ENCODE measurements around the gene TBC1D8. TPM values are rescaled to one million over a fixed set of nuclear protein-coding genes. Genes with fewer than 3 reads are reported as not detected.
A peak's percentile ranks its signal among the peaks of the same experiment; 100 is the strongest.

TBC1D8 gene
- total RNA-seq, 1 experiment from 2014 or later, result 5.1 TPM

DNA sequence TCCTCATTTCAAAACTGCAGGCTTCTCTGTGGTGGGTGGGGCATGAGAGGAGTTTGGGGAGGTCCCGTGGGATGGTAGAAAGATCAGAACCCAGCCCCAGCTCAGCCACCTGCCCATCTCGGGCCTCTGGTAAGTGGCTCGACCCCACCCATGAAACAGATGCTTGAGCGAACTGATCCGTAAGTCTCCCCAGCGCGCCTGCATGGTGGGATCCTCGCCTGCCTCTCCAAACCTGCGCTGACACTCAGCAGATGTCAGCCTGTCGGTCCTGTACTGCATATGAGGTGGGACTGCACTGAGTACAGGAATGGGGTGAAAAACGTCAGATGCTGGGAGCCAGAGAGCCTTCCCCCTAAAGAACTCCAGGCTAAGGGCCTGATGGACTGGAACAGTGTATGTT lies 165.0 kb downstream of the TBC1D8 start:
- Histone ChIP-seq H3K9me3 (ENCODE audit: low read depth, low read length, poor library complexity, severe bottlenecking) (no peaks in the 10 kb centered on the region), H3K4me1 (ENCODE audit: insufficient read depth, low read length, poor library complexity, severe bottlenecking) (no peaks in the 10 kb centered on the region), H3K27me3 (replicated peaks; ENCODE audit: insufficient read depth, low read depth, low read length, poor library complexity) (no peaks in the 10 kb centered on the region), H3K4me3 (ENCODE audit: low read depth, low read length, poor library complexity, severe bottlenecking) (no peak overlapping the region), H3K36me3 (ENCODE audit: insufficient read depth, low read length, poor library complexity, severe bottlenecking) (no peaks in the 10 kb centered on the region), H3K27ac (ENCODE audit: low read depth, low read length, poor library complexity, severe bottlenecking) (no peak overlapping the region)
- TF ChIP-seq, protein P1, sequence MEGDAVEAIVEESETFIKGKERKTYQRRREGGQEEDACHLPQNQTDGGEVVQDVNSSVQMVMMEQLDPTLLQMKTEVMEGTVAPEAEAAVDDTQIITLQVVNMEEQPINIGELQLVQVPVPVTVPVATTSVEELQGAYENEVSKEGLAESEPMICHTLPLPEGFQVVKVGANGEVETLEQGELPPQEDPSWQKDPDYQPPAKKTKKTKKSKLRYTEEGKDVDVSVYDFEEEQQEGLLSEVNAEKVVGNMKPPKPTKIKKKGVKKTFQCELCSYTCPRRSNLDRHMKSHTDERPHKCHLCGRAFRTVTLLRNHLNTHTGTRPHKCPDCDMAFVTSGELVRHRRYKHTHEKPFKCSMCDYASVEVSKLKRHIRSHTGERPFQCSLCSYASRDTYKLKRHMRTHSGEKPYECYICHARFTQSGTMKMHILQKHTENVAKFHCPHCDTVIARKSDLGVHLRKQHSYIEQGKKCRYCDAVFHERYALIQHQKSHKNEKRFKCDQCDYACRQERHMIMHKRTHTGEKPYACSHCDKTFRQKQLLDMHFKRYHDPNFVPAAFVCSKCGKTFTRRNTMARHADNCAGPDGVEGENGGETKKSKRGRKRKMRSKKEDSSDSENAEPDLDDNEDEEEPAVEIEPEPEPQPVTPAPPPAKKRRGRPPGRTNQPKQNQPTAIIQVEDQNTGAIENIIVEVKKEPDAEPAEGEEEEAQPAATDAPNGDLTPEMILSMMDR (conservative IDR thresholded peaks at IDR 0.05; ENCODE audit: low read depth, low read length), result no peak
- TF ChIP-seq EZH2 (IDR thresholded peaks at IDR 0.05; ENCODE audit: borderline replicate concordance, low read depth, low read length, poor library complexity, severe bottlenecking), result no peak
- BruUV-seq (replicated peaks), result no TSS peak
- ChIA-PET POLR2A (ENCODE audit: low non-redundant PET) (no interaction called here), CTCF (interaction anchor here (1.2 kb wide), 1 partner anchor 380 kb away, joined by 3 read pairs; no protein-coding TSS in a partner anchor)
- no peak for DNase-seq (ENCODE audit: low spot score)
- intact Hi-C loops (cut with micrococcal nuclease; ENCODE audit: unreplicated experiment), result no loop called here

DNA sequence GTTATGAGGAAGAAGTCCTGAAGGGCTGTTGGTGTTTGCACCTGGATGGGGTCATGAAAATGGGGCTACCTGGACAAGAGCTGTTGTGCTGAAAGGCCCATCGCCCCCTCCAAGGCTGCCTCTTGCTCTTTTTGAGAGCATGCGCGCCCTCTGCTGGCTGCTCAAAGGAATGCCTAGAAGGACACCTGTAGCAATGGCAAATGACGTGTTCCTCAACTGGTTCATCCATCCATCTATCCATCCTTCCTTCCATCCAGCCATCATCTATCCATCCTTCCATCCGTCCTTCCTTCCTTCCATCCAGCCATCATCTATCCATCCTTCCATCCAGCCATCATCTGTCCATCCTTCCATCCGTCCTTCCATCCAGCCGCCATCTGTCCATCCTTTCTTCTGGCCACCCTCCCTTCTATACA lies 166.3 kb downstream of the TBC1D8 start:
- no peaks in the 10 kb centered on the region for H3K4me1 ChIP-seq (ENCODE audit: insufficient read depth, low read length, poor library complexity, severe bottlenecking)
- DNase-seq (ENCODE audit: low spot score), result peak; percentile 79
- ChIA-PET POLR2A (ENCODE audit: low non-redundant PET) (no interaction called here), CTCF (interaction anchor here (1.0 to 1.7 kb wide), 3 partner anchors 255 to 379 kb away, joined by 3 to 8 read pairs (median 7); no protein-coding TSS in a partner anchor)
- intact Hi-C loops (cut with micrococcal nuclease; ENCODE audit: unreplicated experiment), result loop anchor here (1.0 to 5.0 kb wide), 3 partner anchors 255 to 723 kb away; no protein-coding TSS in a partner anchor
- no peak for TF ChIP-seq EZH2 (IDR thresholded peaks at IDR 0.05; ENCODE audit: borderline replicate concordance, low read depth, low read length, poor library complexity, severe bottlenecking)
- TF ChIP-seq, protein P1 (conservative IDR thresholded peaks at IDR 0.05; ENCODE audit: low read depth, low read length), result peak; percentile 88
- no peak overlapping the region for H3K27ac ChIP-seq (ENCODE audit: low read depth, low read length, poor library complexity, severe bottlenecking)
- no peak overlapping the region for H3K4me3 ChIP-seq (ENCODE audit: low read depth, low read length, poor library complexity, severe bottlenecking)
- no TSS peak for BruUV-seq (replicated peaks)
- no peaks in the 10 kb centered on the region for H3K27me3 ChIP-seq (replicated peaks; ENCODE audit: insufficient read depth, low read depth, low read length, poor library complexity)
- H3K9me3 ChIP-seq (ENCODE audit: low read depth, low read length, poor library complexity, severe bottlenecking), result no peaks in the 10 kb centered on the region
- no peaks in the 10 kb centered on the region for H3K36me3 ChIP-seq (ENCODE audit: insufficient read depth, low read length, poor library complexity, severe bottlenecking)

DNA sequence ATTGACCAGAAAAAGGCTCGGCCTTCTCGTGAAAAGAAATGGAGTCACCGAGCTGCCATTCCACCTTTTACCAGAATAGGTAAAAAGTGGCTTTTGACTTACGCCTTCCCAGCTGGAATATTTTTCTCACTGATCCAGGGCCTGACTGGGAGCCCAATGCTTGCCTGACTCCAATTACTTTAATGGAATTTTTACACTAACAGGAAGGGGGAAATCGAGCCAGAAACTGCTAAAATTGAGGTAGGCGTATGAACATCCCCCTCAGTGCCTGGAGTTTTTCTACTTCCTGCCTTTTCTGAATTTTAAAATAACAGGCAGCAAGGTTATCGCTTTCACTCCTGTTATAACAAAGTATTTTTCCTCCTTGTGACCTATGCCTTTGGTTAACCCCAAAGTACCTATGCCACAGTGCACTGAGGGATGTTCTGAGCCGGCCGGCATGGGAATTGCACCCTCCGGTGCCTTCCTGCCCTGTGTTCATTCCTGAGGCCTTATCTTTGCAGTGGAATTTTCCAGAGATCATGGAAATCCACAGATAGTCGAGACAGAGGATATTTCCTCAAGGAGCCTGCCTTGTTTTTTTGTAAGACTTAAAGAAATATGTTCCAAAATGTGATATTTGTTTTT lies 167.4 kb downstream of the TBC1D8 start:
- intact Hi-C loops (cut with micrococcal nuclease; ENCODE audit: unreplicated experiment), result loop anchor here (5.0 kb wide), 1 partner anchor 721 kb away; no protein-coding TSS in a partner anchor

More for the DNA sequence above, 167.4 kb downstream of the TBC1D8 start:
- ChIA-PET CTCF (interaction anchor here (0.6 kb wide), 1 partner anchor 366 kb away, joined by 7 read pairs; no protein-coding TSS in a partner anchor), POLR2A (ENCODE audit: low non-redundant PET) (no interaction called here)
- no peak for DNase-seq (ENCODE audit: low spot score)
- TF ChIP-seq, protein P1 (conservative IDR thresholded peaks at IDR 0.05; ENCODE audit: low read depth, low read length), result no peak
- no peak for TF ChIP-seq EZH2 (IDR thresholded peaks at IDR 0.05; ENCODE audit: borderline replicate concordance, low read depth, low read length, poor library complexity, severe bottlenecking)
- H3K27me3 ChIP-seq (replicated peaks; ENCODE audit: insufficient read depth, low read depth, low read length, poor library complexity), result no peaks in the 10 kb centered on the region
- no peak overlapping the region for H3K4me3 ChIP-seq (ENCODE audit: low read depth, low read length, poor library complexity, severe bottlenecking)
- H3K4me1 ChIP-seq (ENCODE audit: insufficient read depth, low read length, poor library complexity, severe bottlenecking), result no peaks in the 10 kb centered on the region
- H3K27ac ChIP-seq (ENCODE audit: low read depth, low read length, poor library complexity, severe bottlenecking), result no peak overlapping the region
- H3K36me3 ChIP-seq (ENCODE audit: insufficient read depth, low read length, poor library complexity, severe bottlenecking), result no peaks in the 10 kb centered on the region
- H3K9me3 ChIP-seq (ENCODE audit: low read depth, low read length, poor library complexity, severe bottlenecking), result no peaks in the 10 kb centered on the region
- no TSS peak for BruUV-seq (replicated peaks)

All from A673 (cell line).